B cell (primary cell): Measurements from ENCODE around the gene RAB15. TPM values are rescaled to one million over a fixed set of nuclear protein-coding genes. Genes with fewer than 3 reads are reported as not detected.

Experiments
- ATAC-seq: fragments of 200-7000 bp; cut with Tn5 transposase; one replicate; pipeline ENCODE4 v1.10.0; 2021; ENCODE audit warnings: low read depth, mild to moderate bottlenecking, moderate number of reproducible peaks, moderate library complexity
- CTCF ChIA-PET: fragments of 350-600 bp; sonication (Branson Sonifier 250); formaldehyde crosslinking; loops from one replicate; lab custom pipeline; 2021; ENCODE audit warnings: antibody characterized with exemption, inconsistent platforms; lab: Charles Lee
- POLR2A ChIA-PET: fragments of 350-600 bp; sonication (Branson Sonifier 250); formaldehyde crosslinking; loops from one replicate; lab custom pipeline; 2021; ENCODE audit warnings: antibody characterized with exemption; lab: Charles Lee
- DNase-seq: peaks from one replicate; pipeline ENCODE4 v3.0.0; 2013
- H2AFZ ChIP-seq: 2 replicates; pipeline ENCODE4 v1.6.1; 2012; ENCODE audit warnings: mild to moderate bottlenecking, low read depth, low read length; ENCODE audit not compliant: insufficient read depth, poor library complexity, severe bottlenecking
- H3K27ac ChIP-seq, 2 donors: 1 replicate in 1 of 2; 2 replicates in 1 of 2; pipeline ENCODE4 v1.5.1; 2012 to 2013; ENCODE audit warnings: low read length in 2 of 2, mild to moderate bottlenecking in 2 of 2, moderate library complexity in 1 of 2
- H3K27me3 ChIP-seq, 4 experiments: fragments of 200-600 bp in 1 of 4; sonication (generic) in 1 of 4; replicated peaks in 1 of 4; 1 replicate in 2 of 4; 2 replicates in 2 of 4; pipeline versions ENCODE4 v1.6.1 to v1.7.0; 2013 to 2016; ENCODE audit warnings: low read length in 3 of 4, mild to moderate bottlenecking in 2 of 4, mixed read lengths in 1 of 4, moderate library complexity in 1 of 4; ENCODE audit not compliant: insufficient read depth in 4 of 4, control insufficient read depth in 3 of 4; ENCODE audit errors: control extremely low read depth in 1 of 4
- H3K36me3 ChIP-seq, 2 experiments: replicated peaks in 1 of 2; 1 replicate in 1 of 2; 2 replicates in 1 of 2; pipeline versions ENCODE4 v1.6.1 to v1.7.1; 2013; ENCODE audit warnings: low read length in 1 of 2; ENCODE audit not compliant: insufficient read depth in 2 of 2, control insufficient read depth in 1 of 2; ENCODE audit errors: control extremely low read depth in 1 of 2, extremely low read depth in 1 of 2
- H3K4me1 ChIP-seq, 2 donors: fragments of 200-600 bp in 1 of 2; sonication (generic) in 1 of 2; 1 replicate in 1 of 2; 2 replicates in 1 of 2; pipeline versions ENCODE4 v1.5.1 to v1.6.1; 2013 to 2017; ENCODE audit warnings: low read length in 2 of 2; ENCODE audit not compliant: control insufficient read depth in 2 of 2, insufficient read depth in 2 of 2
- H3K4me2 ChIP-seq: replicated peaks from 2 replicates; pipeline ENCODE3; 2012; ENCODE audit warnings: mild to moderate bottlenecking, low read depth, low read length; ENCODE audit not compliant: poor library complexity, severe bottlenecking
- H3K4me3 ChIP-seq, 5 experiments: fragments of 200-600 bp in 1 of 5; sonication (generic) in 1 of 5; 1 replicate in 3 of 5; 2 replicates in 2 of 5; pipeline versions ENCODE4 v1.5.1 to v1.7.0; 2011 to 2016; ENCODE audit warnings: low read length in 4 of 5, mild to moderate bottlenecking in 4 of 5, low read depth in 2 of 5, control low read depth in 1 of 5, moderate library complexity in 1 of 5; ENCODE audit not compliant: insufficient read depth in 1 of 5; ENCODE audit errors: control extremely low read depth in 1 of 5, extremely low read depth in 1 of 5
- H3K79me2 ChIP-seq: fragments of 200-600 bp; sonication (generic); one replicate; pipeline ENCODE4 v1.6.0; 2016; ENCODE audit warnings: low read length; ENCODE audit not compliant: control insufficient read depth, insufficient read depth
- H3K9ac ChIP-seq: fragments of 200-600 bp; sonication (generic); 2 replicates; pipeline ENCODE4 v1.6.1; 2017; ENCODE audit warnings: mild to moderate bottlenecking, low read length, moderate library complexity
- H3K9me3 ChIP-seq, 3 donors: one replicate each; pipeline versions ENCODE4 v1.6.1 to v1.7.1; 2013; ENCODE audit warnings: low read length in 2 of 3; ENCODE audit not compliant: control insufficient read depth in 2 of 3, insufficient read depth in 1 of 3; ENCODE audit errors: control extremely low read depth in 1 of 3
- H4K20me1 ChIP-seq: 2 replicates; pipeline ENCODE4 v1.6.0; 2012; ENCODE audit warnings: mild to moderate bottlenecking, low read length; ENCODE audit not compliant: insufficient read depth, control insufficient read depth, poor library complexity, severe bottlenecking
- H3K27ac Mint-ChIP-seq: one replicate; pipeline ENCODE4 v1.8.0; 2021; ENCODE audit warnings: mixed read lengths
- H3K27me3 Mint-ChIP-seq: one replicate; pipeline ENCODE4 v1.8.0; 2021; ENCODE audit warnings: mixed read lengths
- H3K4me1 Mint-ChIP-seq: one replicate; pipeline ENCODE4 v1.8.0; 2021; ENCODE audit warnings: mixed read lengths
- H3K4me3 Mint-ChIP-seq: one replicate; pipeline ENCODE4 v1.8.0; 2021; ENCODE audit warnings: mixed read lengths
- H3K9me3 Mint-ChIP-seq: one replicate; pipeline ENCODE4 v1.8.0; 2022; ENCODE audit warnings: mixed read lengths; ENCODE audit not compliant: insufficient read depth
- EZH2 ChIP-seq: IDR thresholded peaks from 2 replicates; pipeline ENCODE4 v1.6.1; 2012; ENCODE audit warnings: borderline replicate concordance, low read depth, mild to moderate bottlenecking, moderate library complexity, low read length; ENCODE audit not compliant: insufficient read depth, poor library complexity, severe bottlenecking
- WGBS: methylation state at CpG from one replicate; pipeline ENCODE4 v1.1.5; 2013; ENCODE audit warnings: missing lambda C conversion rate; ENCODE audit not compliant: insufficient coverage; 5-methylcytosine and 5-hydroxymethylcytosine counted together
- intact Hi-C: fragments of 100-400 bp; cut with micrococcal nuclease; formaldehyde crosslinking; loops from one replicate; pipeline ENCODE4 v1.10.0; 2022
- polyA plus RNA-seq: library from polyadenylated mRNA; depleted of rRNA; stranded (reverse); fragments of >200 nt; gene quantifications from 2 replicates; pipeline ENCODE4 v1.2.3, GENCODE V29; 2012
- total RNA-seq, 2 donors: library from RNA; stranded (reverse); fragments of 120-200 nt in 1 of 2; gene quantifications; 1 replicate in 1 of 2; 2 replicates in 1 of 2; pipeline versions ENCODE4 v1.2.3 to v1.2.4, GENCODE V29; 2013 to 2022
- TF ChIP-seq, protein P1 (sequence below): fragments of 200-600 bp; IDR thresholded peaks from one replicate; pipeline ENCODE4 v1.8.0; 2022; ENCODE audit warnings: antibody characterized with exemption, mild to moderate bottlenecking

The RAB15 gene
- total and polyA plus RNA-seq, 2 donors (not counting 1 experiment from before 2014, with no cell fraction given) = 0.17 to 0.19 TPM

GRCh38 chr14:64918216-64918615 lies 53.9 kb downstream of the RAB15 start:
- DNase-seq (no peak), ATAC-seq (no peak)
- H3K27ac Mint-ChIP-seq = no peak overlapping the region
- no peak overlapping the region for H3K4me2 ChIP-seq
- no CpG with 5 or more reads among the region's 4 CpGs for WGBS
- no peak overlapping the region for H3K27ac ChIP-seq
- H3K4me1 Mint-ChIP-seq = peaks cover 57% of the 10 kb centered on the region
- peaks cover 3 to 7% of the 10 kb centered on the region in 2 experiments for H3K36me3 ChIP-seq
- CTCF ChIA-PET = no interaction called here
- POLR2A ChIA-PET = no interaction called here
- H3K9me3 ChIP-seq = no peaks in the 10 kb centered on the region
- H3K4me1 ChIP-seq = peaks cover 17 to 24% of the 10 kb centered on the region in 2 donors
- H2AFZ ChIP-seq = no peak overlapping the region
- H3K4me3 ChIP-seq = no peak overlapping the region
- peaks cover 90% of the 10 kb centered on the region for H3K79me2 ChIP-seq
- intact Hi-C loops = loop anchor here (10.0 kb wide), 1 partner anchor 1373 kb away; the partner anchor contains the start of gene PPP2R5E
- H3K27me3 Mint-ChIP-seq = no peaks in the 10 kb centered on the region
- H4K20me1 ChIP-seq = peaks cover 70% of the 10 kb centered on the region
- H3K4me3 Mint-ChIP-seq = no peak overlapping the region
- no peaks in the 10 kb centered on the region for H3K27me3 ChIP-seq
- no peak for TF ChIP-seq EZH2
- TF ChIP-seq, protein P1, sequence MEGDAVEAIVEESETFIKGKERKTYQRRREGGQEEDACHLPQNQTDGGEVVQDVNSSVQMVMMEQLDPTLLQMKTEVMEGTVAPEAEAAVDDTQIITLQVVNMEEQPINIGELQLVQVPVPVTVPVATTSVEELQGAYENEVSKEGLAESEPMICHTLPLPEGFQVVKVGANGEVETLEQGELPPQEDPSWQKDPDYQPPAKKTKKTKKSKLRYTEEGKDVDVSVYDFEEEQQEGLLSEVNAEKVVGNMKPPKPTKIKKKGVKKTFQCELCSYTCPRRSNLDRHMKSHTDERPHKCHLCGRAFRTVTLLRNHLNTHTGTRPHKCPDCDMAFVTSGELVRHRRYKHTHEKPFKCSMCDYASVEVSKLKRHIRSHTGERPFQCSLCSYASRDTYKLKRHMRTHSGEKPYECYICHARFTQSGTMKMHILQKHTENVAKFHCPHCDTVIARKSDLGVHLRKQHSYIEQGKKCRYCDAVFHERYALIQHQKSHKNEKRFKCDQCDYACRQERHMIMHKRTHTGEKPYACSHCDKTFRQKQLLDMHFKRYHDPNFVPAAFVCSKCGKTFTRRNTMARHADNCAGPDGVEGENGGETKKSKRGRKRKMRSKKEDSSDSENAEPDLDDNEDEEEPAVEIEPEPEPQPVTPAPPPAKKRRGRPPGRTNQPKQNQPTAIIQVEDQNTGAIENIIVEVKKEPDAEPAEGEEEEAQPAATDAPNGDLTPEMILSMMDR = no peak
- no peak overlapping the region for H3K9ac ChIP-seq
- H3K9me3 Mint-ChIP-seq = no peaks in the 10 kb centered on the region

DNA sequence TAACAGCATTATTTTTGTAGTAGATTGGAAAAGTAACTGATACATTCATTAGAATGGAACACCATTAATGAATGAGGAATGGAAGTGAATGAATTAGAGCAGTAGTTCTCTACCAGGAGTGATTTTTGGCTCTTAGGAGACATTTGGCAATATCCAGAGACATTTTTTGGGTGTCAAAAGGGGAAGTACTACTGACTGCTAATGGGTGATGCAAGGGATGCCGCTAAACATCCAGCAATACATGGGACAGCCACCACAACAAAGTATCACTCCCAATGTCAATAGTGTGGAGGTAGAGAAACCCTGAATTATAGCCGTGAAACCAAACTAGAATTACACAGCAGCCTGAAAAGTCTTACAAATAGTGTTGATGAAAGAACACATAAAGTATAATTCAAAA lies 56.3 kb downstream of the RAB15 start:
- H3K9me3 Mint-ChIP-seq = no peaks in the 10 kb centered on the region
- Histone ChIP-seq H3K9ac (no peak overlapping the region), H3K4me2 (peak overlapping the region; percentile 75), H3K27ac (no peak overlapping the region), H3K27me3 (no peaks in the 10 kb centered on the region), H3K36me3 (peaks cover 1 to 5% of the 10 kb centered on the region in 2 experiments), H3K4me1 (peaks cover 17 to 24% of the 10 kb centered on the region in 2 donors), H3K9me3 (no peaks in the 10 kb centered on the region), H3K79me2 (peaks cover 69% of the 10 kb centered on the region), H4K20me1 (peaks cover 49% of the 10 kb centered on the region), H3K4me3 (no peak overlapping the region), H2AFZ (no peak overlapping the region)
- DNase-seq (no peak), ATAC-seq (no peak)
- H3K4me3 Mint-ChIP-seq = peak overlapping the region; percentile 85
- H3K4me1 Mint-ChIP-seq = peaks cover 50% of the 10 kb centered on the region
- CTCF ChIA-PET = interaction anchor here (1.8 kb wide), 1 partner anchor 12 kb away, joined by 6 read pairs; no protein-coding TSS in a partner anchor
- peak overlapping the region; percentile 53 for H3K27ac Mint-ChIP-seq
- POLR2A ChIA-PET = interaction anchor here (1.2 kb wide), 1 partner anchor 9 kb away, joined by 3 read pairs; no protein-coding TSS in a partner anchor
- TF ChIP-seq EZH2 = no peak
- WGBS = no CpG with 5 or more reads among the region's 2 CpGs
- peaks cover 6% of the 10 kb centered on the region for H3K27me3 Mint-ChIP-seq
- intact Hi-C loops = loop anchor here (2.0 to 10.0 kb wide), 4 partner anchors 35 to 1371 kb away; partner anchors contain the start of genes MAX and PPP2R5E
